PC-9 (cell line): ENCODE data around the gene NFKBIE.

Experiments used
- CTCF ChIP-seq: fragments of 200-600 bp; sonication (generic); conservative IDR thresholded peaks from 2 replicates; pipeline ENCODE4 v1.6.1; 2017; ENCODE audit warnings: mixed run types, antibody characterized with exemption, mild to moderate bottlenecking, moderate library complexity
- EZH2 ChIP-seq: fragments of 200-600 bp; sonication (generic); IDR thresholded peaks from 2 replicates; pipeline ENCODE4 v1.8.0; 2017; ENCODE audit warnings: antibody characterized with exemption, low read depth

- no peak for TF ChIP-seq CTCF
- no peak for TF ChIP-seq EZH2
Measured at GRCh38 chr6:44264154-44265006, 971 bp downstream of the NFKBIE start.
